NCI-H2081 treated with DMSO at 0.1 percent for 48 hours (cell line): ENCODE results near the gene SAFB.
"Not testable (repeated sequence)": the region's sequence is repeated elsewhere in the genome, so short reads cannot be mapped to it uniquely, and the experiment has no call there.

ENCODE experiments used
- DNase-seq: peaks from one replicate; lab custom pipeline; 2025; lab: John Stamatoyannopoulos, UW

The SAFB gene

GRCh38 chr19:5686326-5686646 lies 63.4 kb downstream of the SAFB start:
- no peak for DNase-seq

DNA sequence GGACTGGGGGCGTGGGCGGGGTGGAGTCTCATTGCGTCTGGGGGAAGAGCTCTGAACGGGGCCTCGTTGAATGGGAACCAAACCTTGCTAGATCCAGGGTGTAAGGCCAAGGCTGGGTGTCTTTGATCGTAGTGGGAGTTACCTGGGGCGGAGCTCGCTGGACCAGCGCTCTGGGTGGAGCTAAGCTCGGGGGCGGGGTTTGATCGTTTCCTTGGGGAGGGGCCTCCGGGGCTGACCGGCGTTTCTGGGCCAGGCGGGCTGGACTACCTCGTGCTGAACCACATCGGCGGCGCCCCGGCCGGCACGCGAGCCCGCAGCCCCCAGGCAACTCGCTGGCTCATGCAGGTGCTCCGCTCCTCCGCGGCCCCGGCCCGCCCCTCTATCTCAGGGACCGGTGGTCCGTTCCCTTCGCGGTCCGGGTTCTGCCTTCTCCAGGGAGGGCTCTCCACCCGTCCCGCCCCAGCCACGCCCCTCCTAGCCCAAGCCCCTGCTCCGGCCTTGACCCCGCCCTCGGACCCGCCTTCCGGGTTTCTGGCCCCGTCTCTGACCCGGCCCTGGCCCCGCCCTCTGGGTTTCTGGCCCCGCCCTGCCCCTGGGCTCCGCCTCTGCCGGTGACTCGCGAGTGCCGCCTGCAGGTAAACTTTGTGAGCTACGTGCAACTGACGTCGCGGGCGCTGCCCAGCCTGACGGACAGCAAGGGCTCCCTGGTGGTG lies 63.9 kb downstream of the SAFB start:
- DNase-seq = peak; percentile 38

DNA sequence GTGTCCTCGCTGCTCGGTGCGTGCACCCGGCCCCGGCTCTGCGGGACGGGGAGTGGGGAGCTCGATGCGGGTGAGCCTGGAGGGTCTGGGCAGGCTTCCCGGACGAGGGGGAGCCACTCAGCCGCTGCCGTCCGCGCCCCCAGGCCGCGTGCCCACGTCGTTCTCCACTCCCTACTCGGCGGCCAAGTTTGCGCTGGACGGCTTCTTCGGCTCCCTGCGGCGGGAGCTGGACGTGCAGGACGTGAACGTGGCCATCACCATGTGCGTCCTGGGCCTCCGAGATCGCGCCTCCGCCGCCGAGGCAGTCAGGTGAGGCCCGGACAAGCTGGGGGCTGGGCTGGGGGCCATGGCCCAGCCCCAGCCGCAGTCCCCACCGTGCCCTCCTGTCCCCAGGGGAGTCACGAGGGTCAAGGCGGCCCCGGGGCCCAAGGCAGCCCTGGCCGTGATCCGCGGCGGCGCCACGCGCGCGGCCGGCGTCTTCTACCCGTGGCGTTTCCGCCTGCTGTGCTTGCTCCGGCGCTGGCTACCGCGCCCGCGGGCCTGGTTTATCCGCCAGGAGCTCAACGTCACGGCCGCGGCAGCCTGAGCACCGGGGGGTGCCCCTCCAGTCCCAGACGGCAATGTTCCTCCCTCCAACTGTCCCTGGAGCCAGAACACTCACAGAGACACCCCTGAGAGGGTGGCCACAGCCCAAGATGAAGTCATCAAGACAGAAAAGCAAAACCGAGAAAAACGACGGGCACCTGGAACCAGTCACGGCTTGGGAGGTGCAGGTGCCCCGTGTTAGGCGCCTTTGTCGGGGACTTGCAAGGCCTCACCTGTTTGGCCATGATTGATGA lies 64.7 kb downstream of the SAFB start:
- no peak for DNase-seq

GRCh38 chr19:5688262-5688881 lies 65.5 kb downstream of the SAFB start:
- DNase-seq = not testable (repeated sequence)

GRCh38 chr19:5690125-5690954 lies 67.5 kb downstream of the SAFB start, which contains the start of gene RPL36:
RPL36 (plus strand) TSS chr19:5690295; CDS start chr19:5690508, 213 bp downstream.
- DNase-seq = peak; percentile 72

DNA sequence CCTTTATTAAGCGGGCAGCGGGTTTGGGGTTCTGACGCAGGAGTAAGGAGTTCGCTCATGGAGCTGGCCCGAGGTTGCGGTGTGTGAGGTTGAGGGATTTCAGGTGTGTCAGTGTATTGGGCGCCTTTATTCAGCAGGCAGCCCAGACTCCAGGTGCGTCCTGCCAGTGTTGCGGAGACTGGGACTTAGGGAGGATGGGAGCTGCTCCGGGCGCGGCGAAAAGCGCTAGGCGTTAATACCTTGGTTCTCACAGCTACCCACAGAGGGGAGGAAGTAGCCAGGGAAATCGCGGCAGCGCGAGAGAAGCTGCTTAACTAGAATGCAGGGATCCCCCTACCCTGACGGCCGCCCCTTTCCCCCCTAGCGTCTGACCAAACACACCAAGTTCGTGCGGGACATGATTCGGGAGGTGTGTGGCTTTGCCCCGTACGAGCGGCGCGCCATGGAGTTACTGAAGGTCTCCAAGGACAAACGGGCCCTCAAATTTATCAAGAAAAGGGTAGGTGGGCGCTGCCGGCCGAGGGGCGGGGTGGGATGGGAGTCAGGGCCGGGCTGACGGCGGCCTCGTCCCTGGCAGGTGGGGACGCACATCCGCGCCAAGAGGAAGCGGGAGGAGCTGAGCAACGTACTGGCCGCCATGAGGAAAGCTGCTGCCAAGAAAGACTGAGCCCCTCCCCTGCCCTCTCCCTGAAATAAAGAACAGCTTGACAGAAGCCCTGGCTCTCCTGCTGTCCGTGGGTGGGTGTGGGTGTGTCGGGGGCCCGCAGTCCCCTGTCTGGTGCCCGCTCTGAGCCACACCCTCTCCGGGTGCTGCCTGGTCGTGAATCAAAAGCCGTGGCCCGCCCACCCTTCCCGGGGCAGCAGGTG lies 68.3 kb downstream of the SAFB start:
- DNase-seq = no peak

- DNase-seq = no peak
Measured at GRCh38 chr19:5691822-5692722, 69.2 kb downstream of the SAFB start.

DNA sequence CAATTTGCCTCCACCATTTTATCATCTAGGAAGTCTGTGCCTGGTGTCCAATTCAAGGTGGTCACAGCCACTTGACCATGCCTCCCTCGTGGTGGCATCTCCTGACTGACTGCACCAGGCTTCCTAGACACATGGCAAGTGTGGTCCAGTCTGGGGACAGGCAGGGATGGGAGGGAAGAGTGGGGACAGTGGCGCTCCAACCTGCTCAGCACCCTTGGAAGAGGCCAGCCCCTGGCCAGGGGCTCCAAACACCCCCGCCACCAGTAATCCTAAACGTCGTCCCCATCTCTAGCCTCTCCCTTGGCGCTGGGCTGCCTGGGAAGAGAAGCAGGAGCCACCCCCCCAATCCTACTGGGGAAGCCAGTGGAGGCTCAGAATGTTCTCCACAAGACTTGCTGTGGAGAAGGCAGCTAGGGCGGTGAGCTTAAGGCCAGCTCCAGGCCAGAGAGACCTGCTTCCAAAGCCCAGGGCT lies 69.9 kb downstream of the SAFB start:
- DNase-seq = no peak

- DNase-seq = no peak
Measured at GRCh38 chr19:5693195-5694166, 70.6 kb downstream of the SAFB start.

DNA sequence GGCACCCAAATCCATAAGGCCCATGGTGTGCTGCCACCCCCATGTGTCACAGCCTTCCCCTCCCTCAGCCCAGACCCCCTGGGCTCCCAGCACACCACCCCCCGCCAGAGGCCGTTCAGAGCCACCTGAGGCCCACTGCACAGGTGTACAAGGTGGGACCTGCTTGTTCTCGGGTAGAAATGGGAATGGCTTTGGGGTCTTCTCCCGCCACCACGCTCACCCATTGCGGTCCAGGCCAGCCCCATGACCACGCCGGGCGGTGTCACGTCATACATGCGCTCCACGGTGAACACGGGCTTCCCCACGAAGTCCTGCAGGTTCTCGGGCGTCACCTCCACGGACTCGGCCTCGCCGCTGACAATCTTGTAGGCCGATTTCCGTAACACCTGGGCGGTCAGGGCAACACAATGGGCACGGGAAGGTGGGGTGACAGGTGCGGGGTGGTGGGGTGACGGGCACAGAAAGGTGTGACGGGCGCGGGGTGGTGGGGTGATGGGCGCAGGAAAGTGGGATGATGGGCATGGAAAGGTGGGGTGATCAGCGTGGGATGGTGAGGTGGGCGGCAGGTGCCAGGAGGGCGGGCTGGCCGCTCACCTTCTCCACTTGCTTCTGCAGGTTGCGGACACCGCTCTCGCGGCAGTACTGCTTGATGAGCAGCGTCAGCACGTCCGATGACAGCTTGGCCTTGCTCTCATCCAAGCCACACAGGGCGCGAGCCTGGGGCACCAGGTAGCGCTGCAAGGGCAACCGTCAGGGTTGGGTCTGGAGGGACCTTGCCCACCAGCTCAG lies 71.5 kb downstream of the SAFB start:
- no peak for DNase-seq

DNA sequence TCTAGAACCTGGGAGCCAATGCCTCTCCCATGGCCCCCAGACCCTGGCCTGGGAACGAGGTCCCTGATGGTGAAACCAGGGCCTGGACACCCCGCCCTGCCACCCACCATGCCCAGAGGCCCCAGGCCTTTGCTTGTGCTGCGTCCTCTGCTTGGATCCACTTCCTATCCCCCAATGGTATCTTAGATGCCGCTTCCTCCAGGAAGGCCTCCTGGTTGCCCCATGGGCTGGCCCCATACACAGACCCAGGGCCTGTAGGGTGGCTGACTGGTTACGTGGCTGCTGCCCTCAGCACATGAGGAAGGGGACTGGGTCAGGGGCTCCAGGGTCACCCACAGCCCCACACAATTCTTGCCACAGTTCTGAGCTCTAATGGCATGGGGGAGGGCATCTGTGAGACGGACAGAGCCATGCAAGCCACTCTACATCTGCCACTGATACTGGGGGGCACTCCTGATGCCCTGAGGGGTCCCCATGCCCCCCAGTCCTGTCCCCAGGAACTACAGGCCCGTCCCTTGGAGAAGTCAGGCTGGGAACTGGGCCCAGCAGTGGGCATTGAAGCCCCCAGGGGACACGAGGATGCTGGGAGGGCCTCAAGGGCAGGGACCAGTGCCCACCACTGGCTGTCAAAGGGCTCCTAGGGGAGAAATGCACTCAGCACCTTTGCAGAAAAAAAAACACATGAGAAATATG lies 72.2 kb downstream of the SAFB start:
- DNase-seq = no peak

DNA sequence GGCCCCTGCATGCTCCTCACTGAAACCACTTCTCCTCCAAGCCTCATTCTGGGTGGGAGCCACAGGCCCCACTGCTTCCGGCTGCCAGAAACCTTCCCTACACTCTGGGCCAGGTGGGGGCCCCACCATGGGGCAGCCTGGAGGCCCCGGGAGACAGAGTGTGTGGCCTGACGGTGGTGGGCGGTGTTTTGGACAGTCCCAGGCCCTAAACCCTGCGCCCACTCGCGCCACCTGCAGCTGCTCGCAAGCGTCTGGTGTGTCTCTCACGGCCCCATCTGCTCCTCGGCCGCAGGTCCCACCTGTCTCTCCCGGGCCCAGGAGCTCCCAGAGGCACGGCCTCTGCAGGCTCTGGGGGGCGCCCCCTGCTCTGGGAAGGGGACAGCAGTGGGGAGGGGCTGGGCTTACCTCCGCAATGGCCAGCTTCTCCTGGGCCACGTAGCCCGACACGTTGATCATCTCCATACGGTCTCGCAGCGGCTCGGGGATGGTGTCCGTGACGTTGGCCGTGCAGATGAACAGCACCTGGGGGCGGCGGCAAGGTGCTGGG lies 72.8 kb downstream of the SAFB start:
- DNase-seq = no peak

DNA sequence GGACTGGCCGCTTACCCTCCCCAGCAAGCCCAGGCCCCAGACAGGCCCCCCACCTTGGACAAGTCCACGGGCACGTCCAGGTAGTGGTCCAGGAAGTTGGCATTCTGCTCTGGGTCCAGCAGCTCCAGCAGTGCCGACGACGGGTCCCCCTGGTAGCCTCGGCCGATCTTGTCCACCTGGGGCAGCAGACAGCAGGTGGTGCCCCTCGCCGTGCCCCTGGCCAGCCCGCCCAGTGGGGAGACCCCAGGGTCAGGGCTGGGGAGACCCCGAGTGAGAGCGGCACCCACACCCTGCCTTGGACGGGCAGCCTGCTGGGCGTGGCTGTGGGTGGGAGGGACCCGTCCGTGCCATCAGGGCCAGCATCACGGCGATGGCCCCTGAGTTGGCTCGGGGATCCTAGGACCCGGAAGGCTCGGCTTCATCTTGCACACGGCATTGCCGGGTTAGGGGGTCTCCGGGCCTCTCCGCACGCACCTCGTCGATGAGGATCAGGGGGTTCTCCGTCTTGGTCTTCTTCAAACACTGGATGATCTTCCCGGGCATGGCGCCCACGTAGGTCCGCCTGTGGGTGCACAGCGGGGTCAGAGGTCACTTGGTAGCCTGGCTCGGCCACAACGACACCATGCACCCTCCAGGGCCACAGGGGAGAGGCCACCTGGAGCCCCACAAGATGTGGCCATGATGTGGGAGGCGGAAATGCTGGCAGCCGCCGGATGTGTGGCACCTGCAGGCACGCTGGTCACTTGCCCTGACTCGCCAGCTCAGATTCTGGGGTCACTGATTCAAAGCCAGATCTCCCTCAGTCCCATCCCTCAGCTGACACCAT lies 73.5 kb downstream of the SAFB start:
- DNase-seq = no peak

DNA sequence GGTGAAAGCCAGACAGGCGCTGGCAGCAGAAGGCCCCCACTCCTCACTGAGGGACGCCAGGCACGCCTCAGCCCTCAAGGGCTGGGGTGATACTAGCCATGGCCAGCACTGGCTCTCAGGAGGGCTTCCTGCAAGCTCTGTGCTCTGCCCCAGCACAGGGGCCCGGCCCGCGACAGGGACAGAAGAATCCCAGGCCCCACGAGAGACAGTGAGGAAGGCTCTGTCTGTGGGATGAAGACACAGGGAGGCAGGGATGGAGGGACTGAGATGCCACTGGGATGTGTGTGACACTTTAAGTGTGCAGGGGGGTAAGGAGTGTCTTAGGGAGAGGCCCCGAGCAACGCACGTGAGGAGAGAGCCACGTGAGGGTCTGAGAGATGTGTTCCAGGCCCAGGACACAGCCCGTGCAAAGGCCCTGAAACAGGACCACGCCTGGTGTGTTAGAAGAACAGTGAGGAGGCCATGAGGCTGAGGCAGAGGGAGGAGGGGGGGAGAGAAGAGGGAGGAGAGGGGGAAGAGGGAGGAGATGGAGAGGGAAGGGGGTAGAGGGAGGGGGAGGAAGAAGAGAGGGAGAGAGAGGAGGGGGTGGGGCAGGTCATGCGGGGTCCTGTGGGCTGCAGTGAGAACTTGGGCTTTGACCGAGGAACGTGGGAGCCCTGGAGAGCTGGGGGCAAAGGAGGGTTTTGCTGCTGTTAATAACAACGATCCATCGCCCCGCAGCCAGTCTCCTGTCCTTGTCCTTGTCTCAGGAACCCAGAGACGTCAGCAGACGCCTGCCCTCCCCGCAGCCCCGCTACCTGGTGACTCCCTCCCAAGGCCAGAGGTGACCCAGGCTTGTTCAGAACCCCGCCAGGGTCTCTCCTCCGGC lies 74.4 kb downstream of the SAFB start:
- DNase-seq = no peak
